SK-N-SH treated with all-trans-retinoic acid at 6 μM for 48 hours (cell line): Measurements from ENCODE around the gene ARHGAP22.

Experiments
- ATAC-seq: fragments of 200-7000 bp; cut with Tn5 transposase; 3 replicates; pipeline ENCODE4 v1.9.1; 2020; ENCODE audit warnings: mild to moderate bottlenecking, moderate library complexity
- BACH2 ChIP-seq: fragments of 250-450 bp; sonication (Bioruptor Pico); IDR thresholded peaks from 2 replicates; pipeline ENCODE4 v1.9.0; 2021; ENCODE audit warnings: mild to moderate bottlenecking, borderline replicate concordance
- CSRNP3 ChIP-seq: fragments of 250-450 bp; sonication (Bioruptor Pico); IDR thresholded peaks from 2 replicates; pipeline ENCODE4 v1.5.1; 2021; ENCODE audit warnings: mild to moderate bottlenecking, moderate library complexity
- ESRRG ChIP-seq: fragments of 250-450 bp; sonication (Bioruptor Pico); IDR thresholded peaks from 2 replicates; pipeline ENCODE4 v1.6.1; 2021; ENCODE audit warnings: mild to moderate bottlenecking
- GLIS3 ChIP-seq: fragments of 250-450 bp; sonication (Bioruptor Pico); IDR thresholded peaks from 2 replicates; pipeline ENCODE4 v1.5.0; 2020; ENCODE audit warnings: mild to moderate bottlenecking, moderate library complexity
- ISL1 ChIP-seq: fragments of 250-450 bp; sonication (Bioruptor Pico); IDR thresholded peaks from 2 replicates; pipeline ENCODE4 v2.1.2; 2022; ENCODE audit warnings: mild to moderate bottlenecking, moderate library complexity
- OSR1 ChIP-seq: fragments of 250-450 bp; sonication (Bioruptor Pico); IDR thresholded peaks from 2 replicates; pipeline ENCODE4 v1.8.0; 2022; ENCODE audit warnings: moderate library complexity, mild to moderate bottlenecking, inconsistent platforms
- PPARA ChIP-seq: fragments of 250-450 bp; sonication (Bioruptor Pico); IDR thresholded peaks from 2 replicates; pipeline ENCODE4 v1.5.0; 2020; ENCODE audit warnings: mild to moderate bottlenecking, borderline replicate concordance
- RARB ChIP-seq: fragments of 250-450 bp; sonication (Bioruptor Pico); IDR thresholded peaks from 2 replicates; pipeline ENCODE4 v1.8.0; 2021; ENCODE audit warnings: mild to moderate bottlenecking, moderate library complexity
- SNAI2 ChIP-seq: fragments of 250-450 bp; sonication (Bioruptor Pico); IDR thresholded peaks from 2 replicates; pipeline ENCODE4 v1.5.0; 2020; ENCODE audit warnings: mild to moderate bottlenecking, moderate library complexity
- TCF4 ChIP-seq: fragments of 250-450 bp; sonication (Bioruptor Pico); IDR thresholded peaks from 2 replicates; pipeline ENCODE4 v1.8.0; 2021; ENCODE audit warnings: mild to moderate bottlenecking, moderate library complexity, borderline replicate concordance
- TOX ChIP-seq: fragments of 250-450 bp; sonication (Bioruptor Pico); IDR thresholded peaks from 2 replicates; pipeline ENCODE4 v1.8.0; 2021; ENCODE audit warnings: mild to moderate bottlenecking, moderate library complexity, borderline replicate concordance
- TSHZ2 ChIP-seq: fragments of 250-450 bp; sonication (Bioruptor Pico); IDR thresholded peaks from 2 replicates; pipeline ENCODE4 v1.5.0; 2020; ENCODE audit warnings: mild to moderate bottlenecking, moderate library complexity
- ZC3H10 ChIP-seq: fragments of 250-450 bp; sonication (Bioruptor Pico); IDR thresholded peaks from 2 replicates; pipeline ENCODE4 v1.5.1; 2021; ENCODE audit warnings: mild to moderate bottlenecking, moderate library complexity
- ZFP3 ChIP-seq: fragments of 250-450 bp; sonication (Bioruptor Pico); IDR thresholded peaks from 2 replicates; pipeline ENCODE4 v1.5.0; 2020; ENCODE audit warnings: mild to moderate bottlenecking, moderate library complexity
- ZNF565 ChIP-seq: fragments of 450-650 bp; formaldehyde crosslinking; conservative IDR thresholded peaks from 2 replicates; pipeline ENCODE4 v1.5.0; 2020; ENCODE audit warnings: low read depth, mild to moderate bottlenecking, moderate library complexity
- ZNF70 ChIP-seq: fragments of 450-650 bp; formaldehyde crosslinking; IDR thresholded peaks from 2 replicates; pipeline ENCODE4 v1.5.0; 2020; ENCODE audit warnings: mild to moderate bottlenecking, moderate library complexity
- ZNF8 ChIP-seq: fragments of 450-650 bp; formaldehyde crosslinking; IDR thresholded peaks from 2 replicates; pipeline ENCODE4 v1.5.0; 2020; ENCODE audit warnings: mild to moderate bottlenecking, moderate library complexity
- TF ChIP-seq, protein P1 (sequence below): fragments of 250-450 bp; sonication (Bioruptor Pico); IDR thresholded peaks from 2 replicates; pipeline ENCODE4 v1.8.0; 2021; ENCODE audit warnings: low read depth, mild to moderate bottlenecking, moderate library complexity, borderline replicate concordance
- TF ChIP-seq, protein P2 (sequence below): fragments of 250-450 bp; sonication (Bioruptor Pico); IDR thresholded peaks from 2 replicates; pipeline ENCODE4 v1.8.0; 2020; ENCODE audit warnings: mild to moderate bottlenecking, moderate library complexity, borderline replicate concordance

Gene ARHGAP22

GRCh38 chr10:48410503-48410902 is 194.4 kb downstream of the ARHGAP22 start (continued):
- TF ChIP-seq TCF4 = no peak

GRCh38 chr10:48406658-48407057 is 198.2 kb downstream of the ARHGAP22 start:
- ATAC-seq = no peak
- TF ChIP-seq SNAI2 (no peak), ZFP3 (CRISPR knock-in tag) (no peak), ZNF565 (CRISPR knock-in tag) (no peak), RARB (no peak), CSRNP3 (CRISPR knock-in tag) (no peak), ZNF8 (no peak), TCF4 (no peak), ISL1 (CRISPR knock-in tag) (no peak), ZNF70 (CRISPR knock-in tag) (no peak)
- TF ChIP-seq, protein P1, sequence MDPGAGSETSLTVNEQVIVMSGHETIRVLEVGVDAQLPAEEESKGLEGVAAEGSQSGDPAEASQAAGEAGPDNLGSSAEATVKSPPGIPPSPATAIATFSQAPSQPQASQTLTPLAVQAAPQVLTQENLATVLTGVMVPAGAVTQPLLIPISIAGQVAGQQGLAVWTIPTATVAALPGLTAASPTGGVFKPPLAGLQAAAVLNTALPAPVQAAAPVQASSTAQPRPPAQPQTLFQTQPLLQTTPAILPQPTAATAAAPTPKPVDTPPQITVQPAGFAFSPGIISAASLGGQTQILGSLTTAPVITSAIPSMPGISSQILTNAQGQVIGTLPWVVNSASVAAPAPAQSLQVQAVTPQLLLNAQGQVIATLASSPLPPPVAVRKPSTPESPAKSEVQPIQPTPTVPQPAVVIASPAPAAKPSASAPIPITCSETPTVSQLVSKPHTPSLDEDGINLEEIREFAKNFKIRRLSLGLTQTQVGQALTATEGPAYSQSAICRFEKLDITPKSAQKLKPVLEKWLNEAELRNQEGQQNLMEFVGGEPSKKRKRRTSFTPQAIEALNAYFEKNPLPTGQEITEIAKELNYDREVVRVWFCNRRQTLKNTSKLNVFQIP (CRISPR knock-in tag) = no peak
- TF ChIP-seq, protein P2, sequence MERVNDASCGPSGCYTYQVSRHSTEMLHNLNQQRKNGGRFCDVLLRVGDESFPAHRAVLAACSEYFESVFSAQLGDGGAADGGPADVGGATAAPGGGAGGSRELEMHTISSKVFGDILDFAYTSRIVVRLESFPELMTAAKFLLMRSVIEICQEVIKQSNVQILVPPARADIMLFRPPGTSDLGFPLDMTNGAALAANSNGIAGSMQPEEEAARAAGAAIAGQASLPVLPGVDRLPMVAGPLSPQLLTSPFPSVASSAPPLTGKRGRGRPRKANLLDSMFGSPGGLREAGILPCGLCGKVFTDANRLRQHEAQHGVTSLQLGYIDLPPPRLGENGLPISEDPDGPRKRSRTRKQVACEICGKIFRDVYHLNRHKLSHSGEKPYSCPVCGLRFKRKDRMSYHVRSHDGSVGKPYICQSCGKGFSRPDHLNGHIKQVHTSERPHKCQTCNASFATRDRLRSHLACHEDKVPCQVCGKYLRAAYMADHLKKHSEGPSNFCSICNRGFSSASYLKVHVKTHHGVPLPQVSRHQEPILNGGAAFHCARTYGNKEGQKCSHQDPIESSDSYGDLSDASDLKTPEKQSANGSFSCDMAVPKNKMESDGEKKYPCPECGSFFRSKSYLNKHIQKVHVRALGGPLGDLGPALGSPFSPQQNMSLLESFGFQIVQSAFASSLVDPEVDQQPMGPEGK (CRISPR knock-in tag) = no peak

- TF ChIP-seq GLIS3 (CRISPR knock-in tag) (no peak), ESRRG (CRISPR knock-in tag) (no peak), TSHZ2 (CRISPR knock-in tag) (no peak), ZNF70 (CRISPR knock-in tag) (no peak), TOX (no peak), RARB (no peak), ZNF8 (no peak), ZFP3 (CRISPR knock-in tag) (no peak), ZC3H10 (CRISPR knock-in tag) (no peak), BACH2 (no peak)
- 0 out of 3 replicates have a peak, but pooled peaks have one; percentile 24 for ATAC-seq
Measured at GRCh38 chr10:48406204-48406603, 198.7 kb downstream of the ARHGAP22 start.

GRCh38 chr10:48404646-48405045 is 200.2 kb downstream of the ARHGAP22 start:
- ATAC-seq = no peak
- TF ChIP-seq, protein P1 (CRISPR knock-in tag) = no peak
- TF ChIP-seq ZNF70 (CRISPR knock-in tag) (no peak), TSHZ2 (CRISPR knock-in tag) (no peak), ZNF8 (no peak), CSRNP3 (CRISPR knock-in tag) (no peak), ESRRG (CRISPR knock-in tag) (no peak), ISL1 (CRISPR knock-in tag) (no peak), TCF4 (no peak), GLIS3 (CRISPR knock-in tag) (no peak), OSR1 (CRISPR knock-in tag) (no peak), RARB (no peak), ZC3H10 (CRISPR knock-in tag) (no peak), SNAI2 (no peak), PPARA (CRISPR knock-in tag) (no peak)
- TF ChIP-seq, protein P2 (CRISPR knock-in tag) = no peak
